ENCODE results near the gene MXD3.
"Not testable (repeated sequence)": the region's sequence is repeated elsewhere in the genome, so short reads cannot be mapped to it uniquely, and the experiment has no call there.

The MXD3 gene

GRCh38 chr5:177265395-177265794 is 46.3 kb downstream of the MXD3 start:
- Mint-ChIP-seq H3K9me3 (no peaks in the 10 kb centered on the region), H3K36me3 (ENCODE audit: low read depth) (peaks cover 93% of the 10 kb centered on the region), H3K27ac (no peak overlapping the region), H3K4me1 (ENCODE audit: low read depth) (no peaks in the 10 kb centered on the region), H3K27me3 (no peaks in the 10 kb centered on the region), H3K4me3 (no peak overlapping the region)
- intact Hi-C loops (cut with micrococcal nuclease) = no loop called here

GRCh38 chr5:177264178-177264577 is 47.5 kb downstream of the MXD3 start:
- no peak overlapping the region for H3K27ac Mint-ChIP-seq

GRCh38 chr5:177261510-177261909 is 50.2 kb downstream of the MXD3 start:
- no peak overlapping the region for H3K27ac Mint-ChIP-seq

More at GRCh38 chr5:177264178-177264577, 47.5 kb downstream of the MXD3 start:
- peaks cover 93% of the 10 kb centered on the region for H3K36me3 Mint-ChIP-seq (ENCODE audit: low read depth)
- no peaks in the 10 kb centered on the region for H3K27me3 Mint-ChIP-seq
- intact Hi-C loops (cut with micrococcal nuclease) = no loop called here
- H3K4me3 Mint-ChIP-seq = no peak overlapping the region
- no peaks in the 10 kb centered on the region for H3K4me1 Mint-ChIP-seq (ENCODE audit: low read depth)
- H3K9me3 Mint-ChIP-seq = no peaks in the 10 kb centered on the region

GRCh38 chr5:177260961-177261360 is 50.7 kb downstream of the MXD3 start:
- Mint-ChIP-seq H3K9me3 (no peaks in the 10 kb centered on the region), H3K4me3 (no peak overlapping the region), H3K36me3 (ENCODE audit: low read depth) (peaks cover 94% of the 10 kb centered on the region), H3K27ac (no peak overlapping the region), H3K4me1 (ENCODE audit: low read depth) (no peaks in the 10 kb centered on the region), H3K27me3 (no peaks in the 10 kb centered on the region)
- intact Hi-C loops (cut with micrococcal nuclease) = no loop called here

More at GRCh38 chr5:177261510-177261909, 50.2 kb downstream of the MXD3 start:
- Mint-ChIP-seq H3K4me3 (no peak overlapping the region), H3K36me3 (ENCODE audit: low read depth) (peaks cover 94% of the 10 kb centered on the region), H3K9me3 (no peaks in the 10 kb centered on the region), H3K27me3 (no peaks in the 10 kb centered on the region), H3K4me1 (ENCODE audit: low read depth) (no peaks in the 10 kb centered on the region)
- intact Hi-C loops (cut with micrococcal nuclease) = no loop called here

- H3K4me1 Mint-ChIP-seq (ENCODE audit: low read depth); H3K27me3 Mint-ChIP-seq; H3K9me3 Mint-ChIP-seq; intact Hi-C loops (cut with micrococcal nuclease); H3K4me3 Mint-ChIP-seq; H3K27ac Mint-ChIP-seq: not testable (repeated sequence)
- peaks cover 99% of the 10 kb centered on the region for H3K36me3 Mint-ChIP-seq (ENCODE audit: low read depth)
Measured at GRCh38 chr5:177258711-177259110, 53.0 kb downstream of the MXD3 start.
